SK-N-SH (cell line): ENCODE measurements around the gene ITGA1. TPM values are rescaled to one million over a fixed set of nuclear protein-coding genes. Genes with fewer than 3 reads are reported as not detected.

ENCODE experiments used
- CTCF ChIA-PET: fragments of 300-600, 350-600 bp; formaldehyde crosslinking; extraction: SDS; loops from one replicate; lab custom pipeline; 2021; lab: Yijun Ruan, JAX
- POLR2A ChIA-PET: fragments of 350-600 bp; sonication (Branson Sonifier 250); formaldehyde crosslinking; extraction: SDS; loops from one replicate; lab custom pipeline; 2020; ENCODE audit warnings: antibody characterized with exemption, inconsistent platforms; lab: Yijun Ruan, JAX
- DNase-seq: peaks from one replicate; pipeline ENCODE4 v3.0.0; 2012
- H2AFZ ChIP-seq: fragments of 200-600 bp; sonication (generic); 2 replicates; pipeline ENCODE4 v1.8.1; 2016; ENCODE audit warnings: antibody characterized with exemption, mild to moderate bottlenecking, low read depth
- H3F3A ChIP-seq: fragments of 200-600 bp; sonication (generic); replicated peaks from 2 replicates; pipeline ENCODE3; 2016; ENCODE audit warnings: antibody characterized with exemption, mild to moderate bottlenecking; ENCODE audit not compliant: insufficient read depth
- H3K27ac ChIP-seq, 2 experiments: fragments of 200-500 bp in 1 of 2; fragments of 200-600 bp in 1 of 2; sonication (Bioruptor generic) in 1 of 2; sonication (generic), shearing (Covaris generic) in 1 of 2; 2 replicates each; pipeline versions ENCODE4 v1.5.1 to v1.6.1; 2014 to 2016; ENCODE audit warnings: low read depth in 2 of 2, inconsistent platforms in 1 of 2, low read length in 1 of 2, mild to moderate bottlenecking in 1 of 2, mixed read lengths in 1 of 2
- H3K27me3 ChIP-seq: fragments of 200-600 bp; sonication (generic), shearing (Covaris generic); 2 replicates; pipeline ENCODE4 v1.6.1; 2016; ENCODE audit warnings: mixed run types; ENCODE audit not compliant: insufficient read depth
- H3K36me3 ChIP-seq, 2 experiments: fragments of 200-500 bp in 1 of 2; fragments of 200-600 bp in 1 of 2; sonication (Bioruptor generic) in 1 of 2; sonication (generic) in 1 of 2; replicated peaks in 1 of 2; 2 replicates each; pipeline versions ENCODE3 to v1.5.1; 2014 to 2016; ENCODE audit warnings: low read length in 1 of 2, mild to moderate bottlenecking in 1 of 2; ENCODE audit not compliant: insufficient read depth in 2 of 2, control insufficient read depth in 1 of 2
- H3K4me1 ChIP-seq, 2 experiments: fragments of 200-500 bp in 1 of 2; fragments of 200-600 bp in 1 of 2; sonication (Bioruptor generic) in 1 of 2; sonication (generic), shearing (Covaris generic) in 1 of 2; 2 replicates each; pipeline versions ENCODE4 v1.5.1 to v1.6.1; 2014 to 2016; ENCODE audit warnings: low read depth in 1 of 2, low read length in 1 of 2, mixed run types in 1 of 2; ENCODE audit not compliant: insufficient read depth in 2 of 2, control insufficient read depth in 1 of 2
- H3K4me2 ChIP-seq: fragments of 200-600 bp; sonication (generic), shearing (Covaris generic); 2 replicates; pipeline ENCODE4 v1.6.1; 2017; ENCODE audit warnings: mixed run types
- H3K4me3 ChIP-seq, 2 experiments: fragments of 200-500 bp in 1 of 2; fragments of 200-600 bp in 1 of 2; sonication (Bioruptor generic) in 1 of 2; sonication (generic), shearing (Covaris generic) in 1 of 2; 2 replicates each; pipeline versions ENCODE4 v1.5.1 to v1.8.1; 2014 to 2016; ENCODE audit warnings: low read depth in 2 of 2, inconsistent platforms in 1 of 2, low read length in 1 of 2, mild to moderate bottlenecking in 1 of 2, mixed read lengths in 1 of 2, moderate library complexity in 1 of 2
- H3K79me2 ChIP-seq: fragments of 200-600 bp; sonication (generic); 2 replicates; pipeline ENCODE4 v1.8.1; 2017; ENCODE audit warnings: mild to moderate bottlenecking; ENCODE audit not compliant: insufficient read depth
- H3K9ac ChIP-seq: fragments of 200-600 bp; sonication (generic); 2 replicates; pipeline ENCODE4 v1.6.1; 2017; ENCODE audit warnings: mixed run types
- H3K9me2 ChIP-seq: fragments of 200-600 bp; sonication (generic); 2 replicates; pipeline ENCODE4 v1.6.1; 2017; ENCODE audit warnings: mixed run types
- H3K9me3 ChIP-seq: fragments of 200-600 bp; sonication (generic); 2 replicates; pipeline ENCODE4 v1.6.1; 2017; ENCODE audit warnings: mixed run types, mild to moderate bottlenecking, moderate library complexity
- H4K20me1 ChIP-seq: fragments of 200-600 bp; sonication (generic); 2 replicates; pipeline ENCODE4 v1.6.1; 2017; ENCODE audit warnings: mild to moderate bottlenecking, mixed run types; ENCODE audit not compliant: insufficient read depth
- CTCF ChIP-seq: fragments of 200-600 bp; sonication (generic); IDR thresholded peaks from 2 replicates; pipeline ENCODE4 v1.6.1; 2017; ENCODE audit warnings: antibody characterized with exemption, mild to moderate bottlenecking, moderate library complexity
- MXI1 ChIP-seq: IDR thresholded peaks from 2 replicates; pipeline ENCODE4 v1.6.1; 2012; ENCODE audit warnings: mild to moderate bottlenecking, low read depth, low read length, improper control_type of control experiment
- RXRA ChIP-seq: IDR thresholded peaks from 2 replicates; pipeline ENCODE4 v1.4.0; 2012; ENCODE audit warnings: low read depth, mild to moderate bottlenecking, borderline replicate concordance
- SIN3A ChIP-seq: IDR thresholded peaks from 2 replicates; pipeline ENCODE4 v1.6.1; 2012; ENCODE audit warnings: low read depth, mild to moderate bottlenecking, low read length, moderate library complexity, borderline replicate concordance
- SMC3 ChIP-seq: IDR thresholded peaks from 2 replicates; pipeline ENCODE4 v1.6.1; 2012; ENCODE audit warnings: low read depth, low read length, improper control_type of control experiment
- TCF12 ChIP-seq: IDR thresholded peaks from 2 replicates; pipeline ENCODE4 v1.4.0; 2012
- USF2 ChIP-seq: fragments of 150-350 bp; IDR thresholded peaks from 2 replicates; pipeline ENCODE4 v1.6.1; 2017; ENCODE audit warnings: antibody characterized with exemption, low read length, low read depth, borderline replicate concordance
- WGBS: methylation state at CpG from one replicate; pipeline ENCODE4 v1.1.6; 2017; ENCODE audit warnings: low lambda C conversion rate; 5-methylcytosine and 5-hydroxymethylcytosine counted together
- polyA plus RNA-seq, 3 experiments: library from polyadenylated mRNA; depleted of rRNA; stranded (reverse); fragments of >200 nt; gene quantifications; 2 replicates each; pipeline ENCODE4 v1.2.3, GENCODE V29; 2012

ITGA1 gene
- polyA plus RNA-seq, 1 of the 3 experiments (the other 2 are of a cell fraction): 7.7 TPM

- Histone ChIP-seq H2AFZ (no peak overlapping the region), H3K79me2 (peaks cover 100% of the 10 kb centered on the region), H3K4me2 (peak overlapping the region; percentile 74), H3K4me1 (peaks cover 0 to 30% of the 10 kb centered on the region in 2 experiments; a peak in 2 of 4 replicates), H3K9me2 (no peaks in the 10 kb centered on the region), H3K27ac (peak overlapping the region in 1 of 2 experiments; percentile 75; a peak in 1 of 4 replicates), H3F3A (peaks cover 60% of the 10 kb centered on the region), H3K27me3 (no peaks in the 10 kb centered on the region), H4K20me1 (peaks cover 19% of the 10 kb centered on the region), H3K36me3 (peaks cover 9 to 72% of the 10 kb centered on the region in 2 experiments), H3K9me3 (no peaks in the 10 kb centered on the region), H3K9ac (no peak overlapping the region), H3K4me3 (no peak overlapping the region; a peak in 1 of 4 replicates)
- POLR2A ChIA-PET: no interaction called here
- 100% methylated on average over 1 of the region's 1 CpG for WGBS
- CTCF ChIA-PET: interaction anchor here (1.4 kb wide), 1 partner anchor 42 kb away, joined by 3 read pairs; no protein-coding TSS in a partner anchor
- TF ChIP-seq SMC3: no peak
- DNase-seq: no peak
These were observed 208.2 kb downstream of the ITGA1 start for GRCh38 chr5:52995914-52996313.

DNA sequence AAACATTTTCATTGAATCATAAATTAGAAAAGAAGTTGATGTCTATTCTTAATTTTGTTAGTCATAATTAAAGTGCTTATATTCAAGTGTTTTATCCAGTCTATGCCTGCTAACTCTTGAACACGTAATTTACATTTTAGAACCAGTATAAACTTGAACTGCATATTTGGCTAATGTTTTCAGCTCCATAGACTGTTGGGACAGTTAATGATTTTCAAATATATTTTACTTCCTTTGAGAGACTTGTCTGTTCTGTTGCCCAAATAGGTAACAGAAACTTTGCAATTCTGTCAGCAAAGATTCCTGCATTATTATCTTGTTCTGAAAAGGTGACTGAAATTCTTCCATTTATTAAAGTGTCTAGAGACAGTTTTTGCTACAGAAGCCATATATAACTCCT lies 209.3 kb downstream of the ITGA1 start:
- H3K36me3 ChIP-seq: peaks cover 6 to 70% of the 10 kb centered on the region in 2 experiments
- peak overlapping the region in 1 of 2 experiments; percentile 75; a peak in 2 of 4 replicates for H3K27ac ChIP-seq
- H3K4me3 ChIP-seq: peak overlapping the region in 1 of 2 experiments; percentile 16; a peak in 1 of 4 replicates
- WGBS: 78% methylated on average over 1 of the region's 1 CpG
- H3K9ac ChIP-seq: 0 out of 2 replicates have a peak overlapping the region, but pooled peaks have one; percentile 12
- CTCF ChIA-PET: interaction anchor here (1.4 kb wide), 1 partner anchor 43 kb away, joined by 3 read pairs; no protein-coding TSS in a partner anchor
- H3K9me3 ChIP-seq: no peaks in the 10 kb centered on the region
- H3K9me2 ChIP-seq: no peaks in the 10 kb centered on the region
- TF ChIP-seq SMC3 (no peak), RXRA (no peak), MXI1 (no peak), SIN3A (no peak), USF2 (no peak), TCF12 (no peak), CTCF (no peak)
- H3F3A ChIP-seq: peaks cover 68% of the 10 kb centered on the region
- no peaks in the 10 kb centered on the region for H3K27me3 ChIP-seq
- peak overlapping the region; percentile 74; the same call in 1 of the 2 replicates for H3K4me2 ChIP-seq
- no peak for DNase-seq
- peaks cover 19% of the 10 kb centered on the region for H4K20me1 ChIP-seq
- no peak overlapping the region for H2AFZ ChIP-seq
- POLR2A ChIA-PET: interaction anchor here (0.6 kb wide), 1 partner anchor 155 kb away, joined by 3 read pairs; no protein-coding TSS in a partner anchor
- peaks cover 100% of the 10 kb centered on the region for H3K79me2 ChIP-seq
- peaks cover 0 to 37% of the 10 kb centered on the region in 2 experiments; a peak in 1 of 4 replicates for H3K4me1 ChIP-seq
